GM23338 (cell line): ENCODE results near the gene HAP1. TPM values are rescaled to one million over a fixed set of nuclear protein-coding genes. Genes with fewer than 3 reads are reported as not detected.

Source experiments
- EZH2phosphoT487 ChIP-seq: fragments of 200-600 bp; sonication (generic); IDR thresholded peaks from one replicate; pipeline ENCODE4 v1.8.1; 2018; ENCODE audit warnings: antibody characterized with exemption; ENCODE audit not compliant: unreplicated experiment
- JUNB ChIP-seq: IDR thresholded peaks from one replicate; pipeline ENCODE4 v1.6.1; 2016; ENCODE audit warnings: antibody characterized with exemption; ENCODE audit not compliant: unreplicated experiment
- POLR2AphosphoS5 ChIP-seq: IDR thresholded peaks from 2 replicates; pipeline ENCODE4 v1.6.1; 2016; ENCODE audit warnings: antibody characterized with exemption, low read depth
- ZNF114 ChIP-seq: fragments of 250-450 bp; sonication (Bioruptor Pico); IDR thresholded peaks from 2 replicates; pipeline ENCODE4 v1.5.0; 2020; ENCODE audit warnings: mild to moderate bottlenecking, moderate library complexity
- polyA plus RNA-seq: library from polyadenylated mRNA; unstranded; fragments of >200 nt; fragmentation: Nextera tagmentation; extraction: Ambion mirVana; gene quantifications from 2 replicates; pipeline ENCODE4 v1.2.1, GENCODE V29; 2016
- total RNA-seq: library from RNA; depleted of rRNA; stranded (reverse); fragments of >200 nt; shearing (Covaris generic); gene quantifications from 2 replicates; pipeline ENCODE4 v1.2.3, GENCODE V29; 2014
- TF ChIP-seq, protein P1 (sequence below), 2 experiments: fragments of 200-600 bp in 1 of 2; sonication (generic) in 1 of 2; conservative IDR thresholded peaks; 2 replicates each; pipeline versions ENCODE4 v1.5.1 to v1.6.1; 2016 to 2017; ENCODE audit warnings: antibody characterized with exemption in 2 of 2, low read depth in 2 of 2, mild to moderate bottlenecking in 2 of 2, moderate library complexity in 1 of 2
- TF ChIP-seq, protein P2 (sequence below): fragments of 250-450 bp; sonication (Bioruptor Pico); IDR thresholded peaks from 2 replicates; pipeline ENCODE4 v1.5.0; 2020; ENCODE audit warnings: mild to moderate bottlenecking, moderate library complexity

Gene HAP1
- total and polyA plus RNA-seq, 2 experiments from 2014 or later: 1.6 to 2.2 TPM

DNA sequence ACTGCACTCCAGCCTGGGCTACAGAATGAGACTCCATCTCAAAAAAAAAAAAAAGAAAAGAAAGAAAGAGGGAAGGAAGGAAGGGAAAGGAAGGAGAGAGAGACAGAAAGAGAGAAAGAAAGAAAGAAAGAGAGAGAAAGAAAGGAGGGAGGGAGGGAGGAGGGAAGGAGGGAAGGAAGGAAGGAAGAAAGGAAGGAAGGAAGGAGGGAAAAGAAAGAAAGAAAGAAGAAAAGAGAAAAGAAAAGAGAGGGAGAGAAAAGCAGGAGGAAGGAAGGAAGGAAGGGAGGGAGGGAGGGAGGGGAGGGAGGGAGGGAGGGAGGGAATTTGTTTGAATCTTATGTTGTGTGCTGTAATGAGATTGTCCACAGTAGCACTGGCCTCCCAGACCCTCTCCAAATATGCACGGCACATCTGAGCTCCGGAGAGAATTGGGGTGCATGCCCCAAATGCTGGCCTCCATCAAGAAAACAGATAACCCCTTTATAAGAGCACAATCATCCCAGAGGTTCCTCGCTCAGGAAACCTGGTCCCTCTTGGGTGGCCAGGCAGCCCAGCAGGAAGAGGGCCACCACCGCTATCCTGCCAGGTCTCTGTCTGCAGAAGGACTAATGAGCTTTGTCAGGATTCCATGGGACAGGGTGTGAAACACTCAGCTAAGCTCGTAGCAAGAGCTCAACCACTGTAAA lies 54.6 kb downstream of the HAP1 start (continued):
- TF ChIP-seq, protein P1, sequence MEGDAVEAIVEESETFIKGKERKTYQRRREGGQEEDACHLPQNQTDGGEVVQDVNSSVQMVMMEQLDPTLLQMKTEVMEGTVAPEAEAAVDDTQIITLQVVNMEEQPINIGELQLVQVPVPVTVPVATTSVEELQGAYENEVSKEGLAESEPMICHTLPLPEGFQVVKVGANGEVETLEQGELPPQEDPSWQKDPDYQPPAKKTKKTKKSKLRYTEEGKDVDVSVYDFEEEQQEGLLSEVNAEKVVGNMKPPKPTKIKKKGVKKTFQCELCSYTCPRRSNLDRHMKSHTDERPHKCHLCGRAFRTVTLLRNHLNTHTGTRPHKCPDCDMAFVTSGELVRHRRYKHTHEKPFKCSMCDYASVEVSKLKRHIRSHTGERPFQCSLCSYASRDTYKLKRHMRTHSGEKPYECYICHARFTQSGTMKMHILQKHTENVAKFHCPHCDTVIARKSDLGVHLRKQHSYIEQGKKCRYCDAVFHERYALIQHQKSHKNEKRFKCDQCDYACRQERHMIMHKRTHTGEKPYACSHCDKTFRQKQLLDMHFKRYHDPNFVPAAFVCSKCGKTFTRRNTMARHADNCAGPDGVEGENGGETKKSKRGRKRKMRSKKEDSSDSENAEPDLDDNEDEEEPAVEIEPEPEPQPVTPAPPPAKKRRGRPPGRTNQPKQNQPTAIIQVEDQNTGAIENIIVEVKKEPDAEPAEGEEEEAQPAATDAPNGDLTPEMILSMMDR (conservative IDR thresholded peaks at IDR 0.05; ENCODE audit: low read depth in 2 of 2): no peak
- TF ChIP-seq EZH2phosphoT487: no peak
- TF ChIP-seq ZNF114: no peak
- TF ChIP-seq, protein P2, sequence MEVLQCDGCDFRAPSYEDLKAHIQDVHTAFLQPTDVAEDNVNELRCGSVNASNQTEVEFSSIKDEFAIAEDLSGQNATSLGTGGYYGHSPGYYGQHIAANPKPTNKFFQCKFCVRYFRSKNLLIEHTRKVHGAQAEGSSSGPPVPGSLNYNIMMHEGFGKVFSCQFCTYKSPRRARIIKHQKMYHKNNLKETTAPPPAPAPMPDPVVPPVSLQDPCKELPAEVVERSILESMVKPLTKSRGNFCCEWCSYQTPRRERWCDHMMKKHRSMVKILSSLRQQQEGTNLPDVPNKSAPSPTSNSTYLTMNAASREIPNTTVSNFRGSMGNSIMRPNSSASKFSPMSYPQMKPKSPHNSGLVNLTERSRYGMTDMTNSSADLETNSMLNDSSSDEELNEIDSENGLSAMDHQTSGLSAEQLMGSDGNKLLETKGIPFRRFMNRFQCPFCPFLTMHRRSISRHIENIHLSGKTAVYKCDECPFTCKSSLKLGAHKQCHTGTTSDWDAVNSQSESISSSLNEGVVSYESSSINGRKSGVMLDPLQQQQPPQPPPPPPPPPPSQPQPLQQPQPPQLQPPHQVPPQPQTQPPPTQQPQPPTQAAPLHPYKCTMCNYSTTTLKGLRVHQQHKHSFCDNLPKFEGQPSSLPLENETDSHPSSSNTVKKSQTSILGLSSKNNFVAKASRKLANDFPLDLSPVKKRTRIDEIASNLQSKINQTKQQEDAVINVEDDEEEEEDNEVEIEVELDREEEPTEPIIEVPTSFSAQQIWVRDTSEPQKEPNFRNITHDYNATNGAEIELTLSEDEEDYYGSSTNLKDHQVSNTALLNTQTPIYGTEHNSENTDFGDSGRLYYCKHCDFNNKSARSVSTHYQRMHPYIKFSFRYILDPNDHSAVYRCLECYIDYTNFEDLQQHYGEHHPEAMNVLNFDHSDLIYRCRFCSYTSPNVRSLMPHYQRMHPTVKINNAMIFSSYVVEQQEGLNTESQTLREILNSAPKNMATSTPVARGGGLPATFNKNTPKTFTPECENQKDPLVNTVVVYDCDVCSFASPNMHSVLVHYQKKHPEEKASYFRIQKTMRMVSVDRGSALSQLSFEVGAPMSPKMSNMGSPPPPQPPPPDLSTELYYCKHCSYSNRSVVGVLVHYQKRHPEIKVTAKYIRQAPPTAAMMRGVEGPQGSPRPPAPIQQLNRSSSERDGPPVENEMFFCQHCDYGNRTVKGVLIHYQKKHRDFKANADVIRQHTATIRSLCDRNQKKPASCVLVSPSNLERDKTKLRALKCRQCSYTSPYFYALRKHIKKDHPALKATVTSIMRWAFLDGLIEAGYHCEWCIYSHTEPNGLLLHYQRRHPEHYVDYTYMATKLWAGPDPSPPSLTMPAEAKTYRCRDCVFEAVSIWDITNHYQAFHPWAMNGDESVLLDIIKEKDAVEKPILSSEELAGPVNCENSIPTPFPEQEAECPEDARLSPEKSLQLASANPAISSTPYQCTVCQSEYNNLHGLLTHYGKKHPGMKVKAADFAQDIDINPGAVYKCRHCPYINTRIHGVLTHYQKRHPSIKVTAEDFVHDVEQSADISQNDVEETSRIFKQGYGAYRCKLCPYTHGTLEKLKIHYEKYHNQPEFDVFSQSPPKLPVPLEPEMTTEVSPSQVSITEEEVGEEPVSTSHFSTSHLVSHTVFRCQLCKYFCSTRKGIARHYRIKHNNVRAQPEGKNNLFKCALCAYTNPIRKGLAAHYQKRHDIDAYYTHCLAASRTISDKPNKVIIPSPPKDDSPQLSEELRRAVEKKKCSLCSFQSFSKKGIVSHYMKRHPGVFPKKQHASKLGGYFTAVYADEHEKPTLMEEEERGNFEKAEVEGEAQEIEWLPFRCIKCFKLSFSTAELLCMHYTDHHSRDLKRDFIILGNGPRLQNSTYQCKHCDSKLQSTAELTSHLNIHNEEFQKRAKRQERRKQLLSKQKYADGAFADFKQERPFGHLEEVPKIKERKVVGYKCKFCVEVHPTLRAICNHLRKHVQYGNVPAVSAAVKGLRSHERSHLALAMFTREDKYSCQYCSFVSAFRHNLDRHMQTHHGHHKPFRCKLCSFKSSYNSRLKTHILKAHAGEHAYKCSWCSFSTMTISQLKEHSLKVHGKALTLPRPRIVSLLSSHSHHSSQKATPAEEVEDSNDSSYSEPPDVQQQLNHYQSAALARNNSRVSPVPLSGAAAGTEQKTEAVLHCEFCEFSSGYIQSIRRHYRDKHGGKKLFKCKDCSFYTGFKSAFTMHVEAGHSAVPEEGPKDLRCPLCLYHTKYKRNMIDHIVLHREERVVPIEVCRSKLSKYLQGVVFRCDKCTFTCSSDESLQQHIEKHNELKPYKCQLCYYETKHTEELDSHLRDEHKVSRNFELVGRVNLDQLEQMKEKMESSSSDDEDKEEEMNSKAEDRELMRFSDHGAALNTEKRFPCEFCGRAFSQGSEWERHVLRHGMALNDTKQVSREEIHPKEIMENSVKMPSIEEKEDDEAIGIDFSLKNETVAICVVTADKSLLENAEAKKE (CRISPR knock-in tag): no peak
- TF ChIP-seq POLR2AphosphoS5: no peak
- no peak for TF ChIP-seq JUNB
